ENCODE results near the gene RALGAPA1.

GRCh38 chr14:35628989-35629388 is 180.1 kb downstream of the RALGAPA1 start:
- TF ChIP-seq SP1 (IDR thresholded peaks at IDR 0.05) (no peak), FOXK2 (IDR thresholded peaks at IDR 0.05) (no peak), ARNT (IDR thresholded peaks at IDR 0.05) (no peak), HDGF (IDR thresholded peaks at IDR 0.05; ENCODE audit: borderline replicate concordance) (no peak), ELF4 (IDR thresholded peaks at IDR 0.05) (no peak), LEF1 (IDR thresholded peaks at IDR 0.05; ENCODE audit: borderline replicate concordance) (no peak), TARDBP (IDR thresholded peaks at IDR 0.05) (no peak), BHLHE40 (IDR thresholded peaks at IDR 0.05; ENCODE audit: borderline replicate concordance) (no peak), PKNOX1 (IDR thresholded peaks at IDR 0.05) (no peak), FOXM1 (IDR thresholded peaks at IDR 0.05; ENCODE audit: borderline replicate concordance) (no peak), SUZ12 (IDR thresholded peaks at IDR 0.05) (no peak), CTBP1 (IDR thresholded peaks at IDR 0.05; ENCODE audit: borderline replicate concordance) (no peak), FOXA1 (IDR thresholded peaks at IDR 0.05) (no peak)

Data from HEK293T (cell line).